ENCODE data around the gene SNAP47.

The SNAP47 gene

GRCh38 chr1:227788271-227789083 is 53.2 kb downstream of the SNAP47 start:
- ATAC-seq, result peak; percentile 78

DNA sequence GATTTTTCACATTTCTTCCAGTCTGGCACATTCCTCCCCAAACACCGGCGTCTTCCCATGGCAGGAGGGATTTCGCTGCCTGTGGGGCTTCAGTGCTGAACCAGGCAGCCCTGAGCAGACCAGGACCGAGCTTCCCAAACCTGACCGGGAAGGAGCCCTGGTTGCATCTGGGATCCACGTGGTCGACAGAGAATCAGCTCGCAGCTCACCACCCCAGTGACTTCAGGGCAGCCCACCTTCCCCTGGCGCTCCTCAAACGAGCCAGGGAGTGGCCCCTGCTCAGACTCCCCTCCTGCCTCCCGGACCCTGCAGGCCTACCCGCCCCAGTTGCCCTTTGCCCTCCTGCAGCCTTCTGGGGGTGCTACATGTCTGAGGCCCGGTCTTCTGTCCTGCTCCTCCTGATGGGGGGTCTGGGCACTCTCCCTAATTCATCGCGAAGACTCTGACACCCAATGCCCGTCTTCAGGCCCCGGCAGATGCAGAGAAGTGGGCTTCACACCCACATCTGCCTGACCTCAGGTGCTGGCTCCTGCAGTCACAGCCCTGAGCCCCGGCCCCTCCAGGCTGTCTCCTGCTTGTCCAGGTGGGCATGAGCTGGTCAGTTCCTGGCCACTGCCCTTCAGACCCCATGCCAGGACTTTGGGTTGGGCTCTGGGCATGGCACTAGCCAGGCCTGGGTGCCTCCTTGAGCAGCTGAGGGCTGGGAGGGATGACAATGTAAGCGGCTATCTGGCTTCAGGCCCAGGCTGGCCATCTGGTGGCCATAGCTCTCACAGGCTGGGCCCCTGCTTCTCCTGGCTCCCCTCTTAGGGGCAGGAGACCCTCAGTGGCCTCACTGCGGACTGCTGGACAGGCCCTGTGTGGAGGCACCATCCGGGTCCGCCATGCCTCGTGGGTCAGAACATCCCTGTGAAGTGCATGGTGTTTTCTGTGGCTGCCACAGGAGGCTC is 54.1 kb downstream of the SNAP47 start:
- peak; percentile 1; the same call in 1 of the 3 replicates for ATAC-seq
- no peak for TF ChIP-seq CREB5 (CRISPR knock-in tag; IDR thresholded peaks at IDR 0.05; ENCODE audit: low read depth)
- TF ChIP-seq OSR1 (CRISPR knock-in tag; IDR thresholded peaks at IDR 0.05), result no peak
- no peak for TF ChIP-seq ZNF70 (CRISPR knock-in tag; IDR thresholded peaks at IDR 0.05)
- no peak for TF ChIP-seq SNAI2 (CRISPR knock-in tag; IDR thresholded peaks at IDR 0.05)
- TF ChIP-seq BACH2 (CRISPR knock-in tag; IDR thresholded peaks at IDR 0.05; ENCODE audit: borderline replicate concordance), result no peak
- TF ChIP-seq CSRNP3 (CRISPR knock-in tag; IDR thresholded peaks at IDR 0.05), result no peak
- TF ChIP-seq TSHZ2 (CRISPR knock-in tag; IDR thresholded peaks at IDR 0.05), result no peak
- no peak for TF ChIP-seq ARNTL (CRISPR knock-in tag; IDR thresholded peaks at IDR 0.05; ENCODE audit: borderline replicate concordance, low read depth)
- TF ChIP-seq, protein P1, sequence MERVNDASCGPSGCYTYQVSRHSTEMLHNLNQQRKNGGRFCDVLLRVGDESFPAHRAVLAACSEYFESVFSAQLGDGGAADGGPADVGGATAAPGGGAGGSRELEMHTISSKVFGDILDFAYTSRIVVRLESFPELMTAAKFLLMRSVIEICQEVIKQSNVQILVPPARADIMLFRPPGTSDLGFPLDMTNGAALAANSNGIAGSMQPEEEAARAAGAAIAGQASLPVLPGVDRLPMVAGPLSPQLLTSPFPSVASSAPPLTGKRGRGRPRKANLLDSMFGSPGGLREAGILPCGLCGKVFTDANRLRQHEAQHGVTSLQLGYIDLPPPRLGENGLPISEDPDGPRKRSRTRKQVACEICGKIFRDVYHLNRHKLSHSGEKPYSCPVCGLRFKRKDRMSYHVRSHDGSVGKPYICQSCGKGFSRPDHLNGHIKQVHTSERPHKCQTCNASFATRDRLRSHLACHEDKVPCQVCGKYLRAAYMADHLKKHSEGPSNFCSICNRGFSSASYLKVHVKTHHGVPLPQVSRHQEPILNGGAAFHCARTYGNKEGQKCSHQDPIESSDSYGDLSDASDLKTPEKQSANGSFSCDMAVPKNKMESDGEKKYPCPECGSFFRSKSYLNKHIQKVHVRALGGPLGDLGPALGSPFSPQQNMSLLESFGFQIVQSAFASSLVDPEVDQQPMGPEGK (CRISPR knock-in tag; IDR thresholded peaks at IDR 0.05; ENCODE audit: borderline replicate concordance), result no peak
- no peak for TF ChIP-seq RARB (CRISPR knock-in tag; IDR thresholded peaks at IDR 0.05)
- no peak for TF ChIP-seq ZC3H10 (CRISPR knock-in tag; IDR thresholded peaks at IDR 0.05)
- TF ChIP-seq, protein P2, sequence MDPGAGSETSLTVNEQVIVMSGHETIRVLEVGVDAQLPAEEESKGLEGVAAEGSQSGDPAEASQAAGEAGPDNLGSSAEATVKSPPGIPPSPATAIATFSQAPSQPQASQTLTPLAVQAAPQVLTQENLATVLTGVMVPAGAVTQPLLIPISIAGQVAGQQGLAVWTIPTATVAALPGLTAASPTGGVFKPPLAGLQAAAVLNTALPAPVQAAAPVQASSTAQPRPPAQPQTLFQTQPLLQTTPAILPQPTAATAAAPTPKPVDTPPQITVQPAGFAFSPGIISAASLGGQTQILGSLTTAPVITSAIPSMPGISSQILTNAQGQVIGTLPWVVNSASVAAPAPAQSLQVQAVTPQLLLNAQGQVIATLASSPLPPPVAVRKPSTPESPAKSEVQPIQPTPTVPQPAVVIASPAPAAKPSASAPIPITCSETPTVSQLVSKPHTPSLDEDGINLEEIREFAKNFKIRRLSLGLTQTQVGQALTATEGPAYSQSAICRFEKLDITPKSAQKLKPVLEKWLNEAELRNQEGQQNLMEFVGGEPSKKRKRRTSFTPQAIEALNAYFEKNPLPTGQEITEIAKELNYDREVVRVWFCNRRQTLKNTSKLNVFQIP (CRISPR knock-in tag; IDR thresholded peaks at IDR 0.05; ENCODE audit: borderline replicate concordance, low read depth), result no peak
- no peak for TF ChIP-seq PPARA (CRISPR knock-in tag; IDR thresholded peaks at IDR 0.05; ENCODE audit: borderline replicate concordance)
- TF ChIP-seq ZFP30 (CRISPR knock-in tag; IDR thresholded peaks at IDR 0.05), result no peak
- no peak for TF ChIP-seq TOX (CRISPR knock-in tag; IDR thresholded peaks at IDR 0.05; ENCODE audit: borderline replicate concordance)
- TF ChIP-seq GLIS3 (CRISPR knock-in tag; IDR thresholded peaks at IDR 0.05), result no peak
- TF ChIP-seq ZFP3 (CRISPR knock-in tag; IDR thresholded peaks at IDR 0.05), result no peak

More at GRCh38 chr1:227788271-227789083, 53.2 kb downstream of the SNAP47 start:
- no peak for TF ChIP-seq RARB (CRISPR knock-in tag; IDR thresholded peaks at IDR 0.05)
- TF ChIP-seq ZFP3 (CRISPR knock-in tag; IDR thresholded peaks at IDR 0.05), result peak; percentile 96

DNA sequence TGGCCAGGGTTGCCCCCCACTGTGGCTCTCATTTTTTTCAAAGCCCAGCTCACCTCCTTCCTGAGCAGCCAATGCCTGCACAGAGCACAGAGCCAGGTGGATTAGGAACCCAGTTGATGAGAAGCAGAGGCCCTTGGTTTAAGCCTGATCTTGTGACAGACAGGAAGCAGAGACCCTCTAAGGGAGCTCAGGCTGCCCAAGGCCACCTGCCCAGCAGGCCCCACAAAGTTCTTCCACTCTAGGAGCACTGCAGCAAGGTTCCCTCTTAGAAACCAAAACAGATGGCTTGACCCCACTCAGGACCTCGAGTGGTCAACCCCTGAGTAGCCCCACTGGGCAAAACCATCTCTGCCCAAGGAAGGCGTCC is 54.8 kb downstream of the SNAP47 start:
- no peak for ATAC-seq
- TF ChIP-seq ZFP3 (CRISPR knock-in tag; IDR thresholded peaks at IDR 0.05) (no peak), GLIS3 (CRISPR knock-in tag; IDR thresholded peaks at IDR 0.05) (no peak), CSRNP3 (CRISPR knock-in tag; IDR thresholded peaks at IDR 0.05) (no peak), TCF4 (CRISPR knock-in tag; IDR thresholded peaks at IDR 0.05; ENCODE audit: borderline replicate concordance) (no peak), ARNTL (CRISPR knock-in tag; IDR thresholded peaks at IDR 0.05; ENCODE audit: borderline replicate concordance, low read depth) (no peak), ZNF565 (CRISPR knock-in tag; conservative IDR thresholded peaks at IDR 0.05; ENCODE audit: low read depth) (no peak), TOX (CRISPR knock-in tag; IDR thresholded peaks at IDR 0.05; ENCODE audit: borderline replicate concordance) (no peak), ZFP30 (CRISPR knock-in tag; IDR thresholded peaks at IDR 0.05) (no peak), ZNF8 (CRISPR knock-in tag; IDR thresholded peaks at IDR 0.05) (no peak), SNAI2 (CRISPR knock-in tag; IDR thresholded peaks at IDR 0.05) (no peak)
- TF ChIP-seq, protein P1 (CRISPR knock-in tag; IDR thresholded peaks at IDR 0.05; ENCODE audit: borderline replicate concordance), result no peak

Data from SK-N-SH treated with all-trans-retinoic acid at 6 μM for 48 hours (cell line).